Left renal cortex interstitium (tissue), 4 donors: ENCODE measurements around the gene KDM2A. TPM values are rescaled to one million over a fixed set of nuclear protein-coding genes. Genes with fewer than 3 reads are reported as not detected.
A peak's percentile ranks its signal among the peaks of the same experiment; 100 is the strongest.

Experiments
- DNase-seq, 4 donors: peaks; one replicate each; pipeline ENCODE4 v3.0.0-alpha.2; 2013; ENCODE audit warnings: low read depth in 4 of 4, low spot score in 2 of 4, missing footprints in 1 of 4
- polyA plus RNA-seq, 4 donors: library from polyadenylated mRNA; unstranded; fragments of 120-200 nt; gene quantifications; one replicate each; pipeline ENCODE4 v1.2.1, GENCODE V29; 2013; ENCODE audit not compliant: insufficient read length in 4 of 4

The KDM2A gene
- polyA plus RNA-seq, 4 donors: 66.3 to 92.0 (median 75.9) TPM

DNA sequence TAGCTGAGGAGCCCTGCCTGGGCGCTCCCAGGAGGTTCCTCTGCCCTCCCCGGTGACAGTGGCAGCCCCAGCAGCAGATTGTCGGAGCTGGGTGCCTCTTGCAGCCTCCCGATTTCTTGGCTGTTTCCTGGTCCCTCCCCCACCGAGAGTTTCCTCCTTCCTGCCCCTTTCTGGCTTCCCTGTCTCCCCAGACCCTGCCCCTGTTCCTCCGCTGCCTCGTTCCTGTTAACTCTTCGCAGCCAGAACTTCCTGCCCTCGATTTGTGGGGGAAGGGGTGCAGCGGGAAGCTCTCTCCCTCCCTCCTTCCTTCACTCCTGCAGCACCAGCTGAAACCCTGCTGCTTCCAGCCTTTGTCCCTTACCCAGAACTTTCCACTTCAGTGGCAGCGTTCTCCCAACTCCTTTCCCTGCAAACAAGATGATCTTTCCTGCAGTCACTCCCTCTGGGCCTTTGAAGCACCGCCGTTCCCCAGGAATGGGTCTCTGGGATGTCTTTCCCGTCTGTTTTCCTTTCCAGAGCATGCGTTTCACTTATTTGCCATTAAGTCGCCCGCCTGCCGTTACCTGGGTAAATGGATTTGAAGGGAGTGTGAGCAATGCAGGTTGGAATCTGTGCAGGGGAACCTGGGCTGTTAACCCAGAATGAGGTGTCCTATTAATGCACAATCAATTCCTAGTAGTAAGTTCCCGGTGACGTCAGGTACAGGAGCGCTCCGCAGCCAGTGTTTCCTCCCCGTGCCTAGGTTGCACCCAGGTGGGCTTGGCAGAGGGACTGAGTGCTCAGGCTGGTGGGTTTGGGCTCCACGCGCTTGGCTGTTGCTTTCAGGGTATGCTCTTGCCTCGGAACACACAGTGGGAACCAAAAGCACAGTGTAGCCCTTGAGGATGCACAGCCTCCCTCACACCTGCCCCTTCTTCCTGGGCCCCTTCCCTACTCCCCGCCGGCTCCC is 151.5 kb downstream of the KDM2A start:
- peak in 2 of 4 donors; percentile 31 to 53 for DNase-seq

DNA sequence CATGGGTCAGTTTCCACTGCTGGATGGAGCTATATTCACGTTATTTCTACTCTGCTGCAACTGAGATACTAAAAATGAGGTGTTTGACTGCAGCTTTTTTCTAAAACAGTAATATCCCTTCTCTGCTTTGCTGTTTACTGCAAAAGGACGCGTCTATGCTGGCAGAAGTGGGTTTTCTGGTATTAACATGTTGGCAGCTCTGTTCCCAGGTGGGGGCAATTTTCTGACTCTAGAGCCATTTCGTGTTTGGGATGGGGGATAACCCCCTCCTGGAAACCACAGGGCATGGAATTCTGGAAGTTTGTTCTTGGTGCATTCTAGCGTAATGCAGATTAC is 152.1 kb downstream of the KDM2A start:
- DNase-seq: no peak

DNA sequence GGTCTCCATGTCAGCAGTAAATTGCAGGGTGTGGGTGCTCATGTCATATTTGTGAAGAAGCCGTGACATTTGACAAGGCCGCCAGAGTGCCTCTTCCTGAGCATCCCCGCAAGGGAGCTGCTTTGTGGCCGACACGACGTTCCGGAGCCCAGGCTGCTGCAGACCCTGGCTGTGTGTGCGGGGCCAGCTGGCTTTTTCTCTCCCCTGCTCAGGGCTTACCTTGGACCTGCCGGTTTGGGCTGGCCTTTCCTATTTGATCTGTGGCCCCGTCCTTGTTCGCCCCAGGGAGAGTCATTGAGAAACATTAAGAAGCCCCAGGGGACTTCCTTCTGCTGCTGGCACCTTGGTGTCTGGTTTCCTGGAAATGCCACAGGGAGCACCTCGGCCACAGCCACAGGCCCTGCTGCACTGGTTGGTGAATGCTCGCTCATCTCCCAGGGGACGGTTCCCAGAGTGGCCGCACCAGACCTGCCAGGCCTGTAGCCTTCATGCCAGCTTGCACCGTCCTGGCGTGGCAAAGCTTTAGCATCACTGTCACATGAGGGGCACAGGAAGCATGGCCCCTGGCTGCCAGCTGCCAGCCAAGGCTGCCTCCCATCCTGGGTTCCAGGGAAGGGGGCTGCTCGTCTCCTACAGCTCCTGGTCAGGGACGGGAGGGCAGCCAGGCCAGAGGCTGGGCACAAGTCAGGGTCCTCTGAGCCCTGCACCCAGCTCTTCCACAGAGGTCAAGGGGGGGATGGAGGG is 152.7 kb downstream of the KDM2A start:
- DNase-seq: no peak

DNA sequence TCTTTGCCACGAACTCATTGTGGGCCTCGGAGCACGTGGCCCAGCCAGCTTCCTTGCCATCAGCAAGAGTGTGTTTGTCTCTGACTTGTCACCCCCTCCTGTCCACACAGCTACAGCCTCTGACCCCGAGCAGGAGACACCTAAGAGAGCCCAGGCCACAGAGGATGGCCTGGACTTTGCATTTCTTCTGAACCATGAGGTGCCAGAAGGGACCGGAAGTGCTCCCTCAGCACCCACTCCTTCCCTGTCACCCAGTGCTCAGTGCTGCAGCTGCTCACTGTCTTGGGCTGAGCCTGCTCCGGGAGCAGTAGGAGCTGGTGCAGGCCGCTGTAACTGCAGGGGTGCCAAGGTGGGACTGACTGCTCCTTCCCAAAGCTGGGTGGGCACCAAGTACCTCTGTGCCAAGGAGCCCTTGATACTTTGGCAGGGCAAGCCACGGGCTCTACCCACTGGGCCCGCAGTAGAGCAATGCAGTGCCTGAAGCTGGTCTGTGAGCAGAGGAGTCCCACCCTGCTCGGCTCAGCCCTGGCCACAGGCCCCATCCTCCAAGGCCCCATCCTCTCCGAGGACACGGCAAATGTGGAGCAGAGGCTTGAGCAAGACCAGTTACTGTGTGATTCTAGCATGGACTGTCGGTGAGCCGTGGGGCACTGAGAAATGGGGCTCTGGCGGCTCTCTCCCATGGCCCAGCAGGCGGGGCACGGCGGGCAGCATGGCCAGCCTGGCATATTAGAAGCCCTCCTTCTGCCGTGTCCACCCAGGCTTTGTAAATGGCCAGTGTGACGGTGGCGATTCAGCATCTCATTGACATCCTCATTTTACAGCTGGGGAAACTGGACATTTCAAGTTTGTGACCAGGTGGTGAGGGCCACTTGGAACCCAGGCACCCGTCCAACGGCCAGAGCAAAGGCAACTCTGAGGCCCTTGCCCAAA is 153.5 kb downstream of the KDM2A start:
- no peak for DNase-seq

DNA sequence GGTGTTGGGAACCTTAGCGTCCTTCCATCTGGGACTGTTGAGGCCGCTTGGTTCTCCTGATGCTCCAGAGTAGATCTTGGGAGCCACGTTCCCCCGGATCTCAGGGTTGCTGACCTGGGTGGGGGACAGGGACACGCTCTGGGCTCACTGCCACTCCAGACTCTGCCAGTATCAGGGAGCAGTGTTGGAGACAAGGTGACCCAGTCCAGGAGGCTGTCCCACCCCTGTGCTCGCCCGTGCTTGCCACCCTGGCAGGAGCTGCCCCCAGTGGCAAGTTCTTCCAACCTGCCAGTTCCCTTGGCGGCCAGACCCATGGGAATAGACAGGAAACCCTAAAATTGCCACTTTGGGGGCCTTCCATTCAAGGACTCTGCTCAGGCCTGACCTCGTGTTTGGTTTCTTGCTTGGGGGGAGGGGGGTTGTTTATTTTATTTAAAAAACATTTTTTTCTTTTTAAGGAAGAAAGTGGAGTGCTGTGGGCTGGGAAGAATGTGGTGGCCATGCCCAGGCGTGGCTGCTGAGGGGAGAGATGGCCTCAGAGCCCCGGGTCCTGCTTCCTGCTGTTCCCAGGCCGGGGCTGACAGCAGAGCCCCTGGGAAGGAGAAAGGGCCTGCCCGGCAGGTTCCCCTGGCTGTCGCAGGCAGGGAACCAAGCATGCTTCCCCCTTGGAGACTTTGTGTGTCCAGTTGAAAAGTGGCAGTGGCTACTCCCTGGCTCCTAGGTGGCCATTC is 154.4 kb downstream of the KDM2A start:
- no peak for DNase-seq

DNA sequence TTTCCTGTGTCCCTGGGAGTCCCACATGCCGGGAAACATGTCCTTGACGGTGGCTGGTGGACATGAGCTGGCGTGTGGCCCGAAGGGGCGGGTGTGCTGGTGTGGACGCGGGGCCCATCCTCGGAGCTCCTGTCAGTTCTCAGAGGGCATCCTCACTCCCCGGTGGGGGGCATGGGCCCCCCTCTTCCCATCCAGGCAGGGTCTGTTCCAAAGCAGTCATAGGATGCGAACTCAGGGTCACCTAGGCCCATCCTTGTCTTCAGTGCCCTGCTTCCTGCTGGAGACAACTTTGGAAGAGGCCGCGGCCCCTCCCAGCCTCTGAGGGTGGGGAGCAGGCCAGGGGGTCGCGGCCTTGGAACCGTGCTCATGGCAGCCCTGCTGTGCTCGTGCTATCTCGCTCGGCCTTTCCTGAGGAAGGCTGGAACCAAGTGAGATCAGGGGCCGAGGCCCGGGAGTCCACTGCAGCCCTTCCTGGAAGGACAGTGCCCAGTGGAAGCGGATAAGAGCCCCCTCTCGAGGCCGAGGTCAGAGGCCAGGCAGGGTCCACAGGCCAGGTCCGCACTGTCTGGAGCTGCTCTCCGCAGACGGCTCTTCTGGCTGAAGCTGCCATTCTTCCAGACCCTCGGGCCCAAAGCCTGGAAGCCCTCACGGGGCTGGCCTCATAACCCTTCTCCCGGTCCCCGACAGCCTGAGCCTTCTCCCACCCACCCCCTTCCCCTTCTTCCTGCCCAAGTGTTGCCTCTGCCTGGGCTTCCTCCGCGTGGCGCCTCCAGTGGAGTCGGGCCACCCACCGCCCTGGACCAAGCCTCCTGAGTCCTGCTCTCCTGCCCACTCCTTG is 155.9 kb downstream of the KDM2A start:
- no peak for DNase-seq

DNA sequence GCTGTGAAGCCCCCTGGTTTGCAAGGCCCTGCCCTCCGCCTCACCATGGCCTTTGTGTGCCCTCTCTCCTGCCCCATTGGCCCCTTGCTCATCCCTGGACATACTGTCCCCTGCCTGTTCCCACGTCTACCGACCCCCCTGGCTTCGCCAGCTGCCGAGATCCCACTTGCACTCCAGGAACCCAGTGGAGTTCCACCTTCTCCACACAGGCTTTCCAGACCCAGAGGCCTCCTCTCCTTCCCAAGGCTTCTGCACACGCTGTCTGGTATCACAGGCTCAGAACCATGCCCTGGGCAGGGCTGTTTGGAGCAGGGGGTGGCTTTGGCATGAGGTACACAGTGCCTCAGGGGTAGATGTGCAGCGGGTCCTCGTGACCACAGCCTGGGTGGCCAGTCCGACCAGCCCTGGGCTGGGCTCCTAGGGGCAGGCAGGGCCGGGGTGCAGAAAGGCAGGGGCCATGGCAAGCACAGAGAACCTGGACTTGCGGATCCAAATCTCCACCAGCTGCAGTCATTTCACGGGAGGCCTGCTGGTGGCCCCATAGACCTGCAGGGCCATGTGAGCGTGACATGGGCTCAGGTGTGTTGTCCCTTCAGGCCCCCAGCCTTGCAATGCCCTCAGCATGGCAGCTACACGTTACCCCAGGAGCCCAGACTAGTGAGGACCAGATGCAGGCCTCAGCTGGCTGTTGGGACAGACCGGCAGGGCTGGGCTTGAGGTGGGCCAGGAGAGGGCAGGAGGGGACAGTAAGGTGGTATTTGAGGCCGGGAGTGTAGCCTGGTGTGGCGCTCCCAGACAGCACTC is 156.7 kb downstream of the KDM2A start:
- DNase-seq: no peak

DNA sequence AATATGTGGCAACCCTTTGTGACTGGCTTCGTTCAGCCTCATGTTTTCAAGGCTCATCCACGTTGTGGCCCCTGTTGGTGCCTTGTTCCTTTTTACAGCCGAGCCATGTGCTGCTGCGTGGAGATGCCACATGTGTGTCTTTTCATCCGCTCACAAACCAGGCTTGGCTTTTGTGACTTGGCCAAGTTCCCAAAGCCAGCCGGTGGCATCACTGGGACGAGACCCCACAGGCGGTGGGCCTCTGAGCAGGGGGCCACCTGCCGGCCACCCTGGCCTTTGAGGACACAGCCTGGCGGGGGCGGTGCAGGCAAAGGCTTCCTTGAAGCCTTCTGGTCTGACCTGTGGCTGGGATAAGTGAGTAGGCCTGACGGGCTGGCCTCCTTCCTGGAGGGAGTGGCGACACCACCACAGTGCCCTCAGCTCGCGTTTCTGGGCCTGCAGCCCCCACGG is 157.7 kb downstream of the KDM2A start:
- DNase-seq: no peak

DNA sequence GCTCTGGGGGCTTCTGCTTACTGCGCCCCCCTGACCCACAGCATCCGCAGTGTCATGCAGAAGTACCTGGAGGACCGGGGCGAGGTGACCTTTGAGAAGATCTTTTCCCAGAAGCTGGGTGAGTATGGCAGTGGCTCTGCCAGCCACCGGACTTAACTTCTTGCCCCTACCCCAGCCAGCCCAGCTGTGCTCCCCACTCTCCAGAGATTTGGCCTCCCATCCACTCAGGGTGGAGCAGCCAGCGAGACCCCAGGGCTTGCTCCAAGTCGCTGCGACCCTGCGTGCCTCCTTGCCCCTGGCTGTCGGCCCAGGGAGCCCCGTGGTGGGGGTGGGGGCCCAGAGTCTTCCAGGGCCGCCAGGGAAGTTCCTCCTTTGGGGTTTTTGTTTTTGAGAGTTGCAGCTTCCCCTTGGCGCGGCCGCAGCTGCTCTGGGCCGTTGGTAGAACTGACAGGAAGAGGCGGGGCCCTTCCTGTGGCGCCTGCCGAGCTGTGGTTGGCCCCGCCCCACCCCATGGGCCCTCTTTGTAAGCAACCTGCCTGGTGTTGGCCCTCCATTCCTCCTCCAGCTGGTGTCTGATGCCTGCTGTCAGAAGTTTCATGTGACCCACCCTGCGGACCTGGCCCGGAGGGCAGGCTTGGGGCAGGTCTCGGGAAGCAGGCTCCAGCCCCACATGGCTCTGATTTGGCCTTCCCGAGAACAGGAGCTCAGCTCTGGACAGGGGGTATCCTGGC is 158.3 kb downstream of the KDM2A start:
- peak in 1 of 4 donors; percentile 45 for DNase-seq

DNA sequence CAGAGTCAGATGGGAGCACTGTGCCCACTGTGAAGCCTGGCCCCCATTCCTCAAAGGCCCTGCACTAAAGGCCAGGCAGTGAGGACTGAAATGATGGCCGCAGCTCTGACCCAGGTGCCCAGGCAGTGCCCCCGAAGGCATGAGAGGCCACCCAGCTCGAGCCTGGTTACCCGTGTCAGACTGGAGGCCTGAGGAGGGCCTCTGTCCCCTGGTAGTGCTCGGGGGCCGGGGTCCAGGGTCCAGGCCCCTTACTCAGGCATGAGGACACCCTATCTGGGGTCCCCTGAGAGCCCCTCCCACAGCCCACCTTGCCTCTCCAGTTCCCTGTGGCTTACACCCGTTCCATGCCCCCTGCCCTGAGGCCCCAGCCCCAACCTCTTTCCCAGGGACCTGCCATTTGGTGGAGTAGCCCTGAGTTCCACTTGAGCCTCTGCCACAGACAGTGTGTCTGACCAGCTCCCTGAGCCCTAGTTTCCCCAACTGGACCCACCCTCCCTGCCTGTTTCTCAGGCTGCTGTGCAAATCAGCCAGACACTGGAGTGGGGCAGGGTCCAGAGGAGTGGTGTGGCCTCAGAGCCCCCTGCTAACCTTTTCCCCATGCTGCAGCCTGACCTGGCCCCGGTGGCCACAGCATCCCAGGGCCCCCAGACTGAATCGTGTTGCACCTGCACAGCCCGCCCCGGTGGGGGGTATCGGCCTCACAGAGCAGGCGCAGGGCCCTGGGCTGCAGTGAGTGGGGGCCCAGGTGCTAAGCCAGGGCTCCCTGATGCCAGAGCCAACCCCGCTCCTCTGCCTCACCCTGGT is 159.3 kb downstream of the KDM2A start:
- no peak for DNase-seq

DNA sequence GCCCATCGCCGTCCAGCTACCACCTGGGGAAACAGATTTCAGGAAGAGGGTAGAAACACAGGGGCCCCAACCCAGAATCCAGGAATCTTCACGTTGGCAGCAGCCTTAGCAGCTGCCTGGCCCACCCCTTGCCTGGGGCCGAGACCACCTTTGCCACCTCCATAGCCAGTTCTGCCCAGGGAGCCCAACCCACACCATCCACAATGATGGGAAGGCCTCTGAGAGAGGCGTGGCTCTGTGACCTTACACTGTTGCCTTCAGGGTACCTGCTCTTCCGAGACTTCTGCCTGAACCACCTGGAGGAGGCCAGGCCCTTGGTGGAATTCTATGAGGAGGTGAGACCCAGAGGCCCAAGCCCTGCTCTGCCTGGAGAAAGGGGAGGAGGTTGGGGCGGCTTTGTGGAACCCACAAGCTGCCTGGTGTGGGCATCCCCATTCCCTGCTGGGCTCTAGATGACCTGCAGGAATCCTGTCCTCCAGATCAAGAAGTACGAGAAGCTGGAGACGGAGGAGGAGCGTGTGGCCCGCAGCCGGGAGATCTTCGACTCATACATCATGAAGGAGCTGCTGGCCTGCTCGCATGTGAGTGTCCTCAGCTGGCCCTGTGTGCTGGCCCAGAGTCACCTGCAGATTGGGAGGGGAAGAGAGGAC is 160.0 kb downstream of the KDM2A start:
- no peak for DNase-seq

DNA sequence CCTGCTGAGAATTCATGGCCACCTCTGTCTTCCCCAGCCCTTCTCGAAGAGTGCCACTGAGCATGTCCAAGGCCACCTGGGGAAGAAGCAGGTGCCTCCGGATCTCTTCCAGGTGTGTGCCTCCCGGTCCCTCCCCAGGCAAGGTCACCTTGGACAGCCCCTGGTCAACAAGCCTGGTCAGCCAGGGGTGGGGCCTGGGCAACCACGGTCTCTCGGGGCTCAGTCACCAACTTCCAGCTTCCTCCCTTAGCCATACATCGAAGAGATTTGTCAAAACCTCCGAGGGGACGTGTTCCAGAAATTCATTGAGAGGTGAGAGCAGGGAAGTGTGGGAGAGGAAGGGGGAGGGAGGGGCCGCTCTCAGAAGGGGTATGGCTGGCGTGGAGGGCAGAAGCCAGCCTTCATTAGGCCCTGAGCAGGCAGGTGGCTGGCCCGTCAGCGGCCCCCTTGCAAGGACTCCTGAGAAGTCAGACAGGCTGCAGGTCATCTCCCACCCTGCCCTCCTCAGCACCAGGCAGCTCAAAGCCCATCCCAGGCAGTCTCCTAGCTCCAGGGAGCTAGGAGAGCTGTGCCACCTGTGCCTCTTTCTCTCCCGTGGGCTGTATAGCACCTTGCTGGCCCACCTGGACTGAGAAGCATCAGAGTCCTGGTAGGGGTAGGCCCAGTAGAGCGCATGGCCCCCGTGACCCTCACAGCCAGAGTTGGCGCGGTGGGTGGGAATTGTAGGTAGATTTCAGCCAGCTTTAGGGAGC is 160.7 kb downstream of the KDM2A start:
- no peak for DNase-seq

DNA sequence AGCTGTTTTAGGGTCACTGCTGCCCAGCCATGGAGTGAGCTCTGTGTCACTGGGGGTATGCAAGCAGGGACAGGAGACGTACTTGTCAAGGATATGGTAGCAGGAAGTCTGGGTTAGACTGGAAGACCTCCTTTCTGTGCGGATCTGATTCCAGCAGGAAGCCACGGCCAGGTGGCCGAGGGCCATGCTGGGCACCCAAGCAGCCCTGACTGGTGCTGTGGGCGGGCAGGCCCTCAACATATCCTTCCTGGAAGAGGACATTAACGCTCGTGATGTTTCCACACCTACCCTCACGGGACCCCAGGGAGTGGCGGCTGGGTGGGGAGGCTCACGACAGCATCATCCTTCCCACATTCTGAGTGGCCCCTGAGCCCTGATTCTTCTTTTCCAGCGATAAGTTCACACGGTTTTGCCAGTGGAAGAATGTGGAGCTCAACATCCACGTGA is 161.3 kb downstream of the KDM2A start:
- DNase-seq: no peak

DNA sequence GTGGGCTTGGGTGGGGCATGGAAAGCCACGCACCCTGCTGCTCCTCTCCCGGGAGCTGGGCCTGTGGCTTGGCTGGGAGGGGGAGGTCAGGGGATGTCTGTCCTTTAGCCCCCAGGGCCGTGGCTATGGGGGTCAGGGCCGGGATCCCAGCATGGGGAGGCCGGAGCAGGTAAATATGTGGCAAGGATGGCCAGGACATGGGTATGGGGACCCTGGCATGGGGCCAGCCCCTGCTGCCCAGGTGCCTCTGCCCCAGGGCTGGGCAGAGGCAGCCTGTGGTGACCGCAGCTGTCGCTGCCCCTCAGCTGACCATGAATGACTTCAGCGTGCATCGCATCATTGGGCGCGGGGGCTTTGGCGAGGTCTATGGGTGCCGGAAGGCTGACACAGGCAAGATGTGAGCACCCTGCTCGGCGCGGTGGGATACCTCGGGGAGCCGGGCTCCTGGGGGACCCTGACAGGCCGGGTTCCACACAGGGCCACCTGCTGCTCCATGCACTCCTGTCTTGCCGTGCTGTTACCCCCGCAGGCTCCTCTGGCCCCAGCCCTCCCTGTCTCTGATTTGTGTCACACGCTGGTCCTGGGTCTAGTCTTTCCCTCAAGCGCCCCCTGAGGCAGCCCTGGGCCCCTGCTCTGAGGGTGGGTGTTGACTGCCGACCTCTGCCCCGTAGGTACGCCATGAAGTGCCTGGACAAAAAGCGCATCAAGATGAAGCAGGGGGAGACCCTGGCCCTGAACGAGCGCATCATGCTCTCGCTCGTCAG is 161.9 kb downstream of the KDM2A start:
- no peak for DNase-seq
